HEK293 (cell line): Measurements from ENCODE around the gene FYCO1.

ENCODE experiments used
- CTCF ChIA-PET: fragments of 350-600 bp; formaldehyde crosslinking; extraction: SDS; loops from one replicate; lab custom pipeline; 2021; ENCODE audit warnings: antibody characterized with exemption; lab: Yijun Ruan, JAX
- POLR2A ChIA-PET: fragments of 300-600 bp; formaldehyde crosslinking; extraction: SDS; loops from one replicate; lab custom pipeline; 2020; ENCODE audit warnings: antibody characterized with exemption, inconsistent platforms; lab: Yijun Ruan, JAX
- H3K27ac ChIP-seq: fragments of 200-500 bp; sonication (Bioruptor generic); 2 replicates; pipeline ENCODE4 v1.5.1; 2014; ENCODE audit warnings: low read depth, low read length, control low read depth, inconsistent platforms; ENCODE audit errors: extremely low read depth
- H3K36me3 ChIP-seq, 2 experiments: fragments of 200-500 bp in 1 of 2; sonication (Bioruptor generic) in 1 of 2; 1 replicate in 1 of 2; 2 replicates in 1 of 2; pipeline ENCODE4 v1.5.1; 2014 to 2017; ENCODE audit warnings: inconsistent platforms in 2 of 2, low read length in 2 of 2; ENCODE audit not compliant: control insufficient read depth in 2 of 2, insufficient read depth in 1 of 2
- H3K4me1 ChIP-seq: fragments of 200-500 bp; sonication (Bioruptor generic); 2 replicates; pipeline ENCODE4 v1.5.1; 2014; ENCODE audit warnings: mild to moderate bottlenecking, low read length, inconsistent platforms; ENCODE audit not compliant: control insufficient read depth, insufficient read depth
- H3K4me3 ChIP-seq: 2 replicates; pipeline ENCODE4 v1.5.1; 2011; ENCODE audit warnings: low read depth, mild to moderate bottlenecking, control low read depth, low read length, moderate library complexity
- H3K9me3 ChIP-seq: fragments of 200-500 bp; sonication (Bioruptor generic); 2 replicates; pipeline ENCODE4 v1.5.1; 2014; ENCODE audit warnings: low read depth, low read length, inconsistent platforms; ENCODE audit not compliant: control insufficient read depth, insufficient read depth
- CTCF ChIP-seq: fragments of 450-650 bp; formaldehyde crosslinking; IDR thresholded peaks from 2 replicates; pipeline ENCODE4 v1.5.1; 2016; ENCODE audit warnings: missing biosample characterization, missing genetic modification characterization
- ZBTB1 ChIP-seq: fragments of 450-650 bp; formaldehyde crosslinking; IDR thresholded peaks from 2 replicates; pipeline ENCODE4 v1.5.1; 2016; ENCODE audit warnings: missing biosample characterization, missing genetic modification characterization
- ZBTB49 ChIP-seq: fragments of 450-650 bp; formaldehyde crosslinking; IDR thresholded peaks from 2 replicates; pipeline ENCODE4 v1.5.1; 2016; ENCODE audit warnings: missing biosample characterization, missing genetic modification characterization, low read depth
- ZIC2 ChIP-seq: fragments of 450-650 bp; formaldehyde crosslinking; IDR thresholded peaks from 2 replicates; pipeline ENCODE4 v1.5.1; 2016; ENCODE audit warnings: missing biosample characterization, missing genetic modification characterization
- ZNF132 ChIP-seq: fragments of 450-650 bp; formaldehyde crosslinking; IDR thresholded peaks from 2 replicates; pipeline ENCODE4 v1.5.1; 2017; ENCODE audit warnings: missing biosample characterization, missing genetic modification characterization, borderline replicate concordance
- ZNF157 ChIP-seq: fragments of 450-650 bp; formaldehyde crosslinking; IDR thresholded peaks from 2 replicates; pipeline ENCODE4 v1.5.1; 2016; ENCODE audit warnings: missing biosample characterization, missing genetic modification characterization
- ZNF23 ChIP-seq: fragments of 450-650 bp; formaldehyde crosslinking; IDR thresholded peaks from 2 replicates; pipeline ENCODE4 v1.5.1; 2016; ENCODE audit warnings: missing biosample characterization, missing genetic modification characterization, borderline replicate concordance
- ZNF248 ChIP-seq: fragments of 450-650 bp; formaldehyde crosslinking; IDR thresholded peaks from 2 replicates; pipeline ENCODE4 v1.5.1; 2017; ENCODE audit warnings: missing biosample characterization, missing genetic modification characterization
- ZNF26 ChIP-seq: fragments of 450-650 bp; formaldehyde crosslinking; IDR thresholded peaks from 2 replicates; pipeline ENCODE4 v1.5.1; 2016; ENCODE audit warnings: missing biosample characterization, missing genetic modification characterization
- ZNF266 ChIP-seq: fragments of 450-650 bp; formaldehyde crosslinking; IDR thresholded peaks from 2 replicates; pipeline ENCODE4 v1.5.1; 2016; ENCODE audit warnings: missing biosample characterization, missing genetic modification characterization, low read depth
- ZNF391 ChIP-seq: fragments of 450-650 bp; formaldehyde crosslinking; IDR thresholded peaks from 2 replicates; pipeline ENCODE4 v1.5.1; 2016; ENCODE audit warnings: low read depth, missing biosample characterization, missing genetic modification characterization, borderline replicate concordance
- ZNF416 ChIP-seq: fragments of 450-650 bp; formaldehyde crosslinking; IDR thresholded peaks from 2 replicates; pipeline ENCODE4 v1.5.1; 2016; ENCODE audit warnings: missing biosample characterization, missing genetic modification characterization
- ZNF426 ChIP-seq: fragments of 450-650 bp; formaldehyde crosslinking; IDR thresholded peaks from 2 replicates; pipeline ENCODE4 v1.5.1; 2017; ENCODE audit warnings: missing biosample characterization, missing genetic modification characterization, mild to moderate bottlenecking, inconsistent platforms, moderate library complexity
- ZNF473 ChIP-seq: fragments of 450-650 bp; formaldehyde crosslinking; IDR thresholded peaks from 2 replicates; pipeline ENCODE4 v1.5.1; 2017; ENCODE audit warnings: missing biosample characterization, missing genetic modification characterization
- ZNF510 ChIP-seq: fragments of 450-650 bp; formaldehyde crosslinking; IDR thresholded peaks from 2 replicates; pipeline ENCODE4 v1.5.1; 2018; ENCODE audit warnings: mild to moderate bottlenecking, missing genetic modification characterization, missing biosample characterization; ENCODE audit not compliant: insufficient replicate concordance
- ZNF521 ChIP-seq: fragments of 450-650 bp; formaldehyde crosslinking; IDR thresholded peaks from 2 replicates; pipeline ENCODE4 v1.5.1; 2017; ENCODE audit warnings: missing biosample characterization, mild to moderate bottlenecking, missing genetic modification characterization
- ZNF548 ChIP-seq: fragments of 450-650 bp; formaldehyde crosslinking; IDR thresholded peaks from 2 replicates; pipeline ENCODE4 v1.5.1; 2016; ENCODE audit warnings: missing biosample characterization, missing genetic modification characterization
- ZNF600 ChIP-seq: fragments of 450-650 bp; formaldehyde crosslinking; IDR thresholded peaks from 2 replicates; pipeline ENCODE4 v1.5.1; 2016; ENCODE audit warnings: missing biosample characterization, missing genetic modification characterization
- ZNF664 ChIP-seq: fragments of 450-650 bp; formaldehyde crosslinking; IDR thresholded peaks from 2 replicates; pipeline ENCODE4 v1.5.1; 2016; ENCODE audit warnings: missing biosample characterization, missing genetic modification characterization
- TF ChIP-seq, protein P1 (sequence below): fragments of 450-650 bp; formaldehyde crosslinking; IDR thresholded peaks from 2 replicates; pipeline ENCODE4 v1.5.1; 2016; ENCODE audit warnings: missing biosample characterization, missing genetic modification characterization
- TF ChIP-seq, protein P2 (sequence below): fragments of 450-650 bp; formaldehyde crosslinking; IDR thresholded peaks from 2 replicates; pipeline ENCODE4 v1.5.1; 2016; ENCODE audit warnings: missing biosample characterization, missing genetic modification characterization
- TF ChIP-seq, protein P3 (sequence below): fragments of 450-650 bp; formaldehyde crosslinking; IDR thresholded peaks from 2 replicates; pipeline ENCODE4 v1.5.1; 2016; ENCODE audit warnings: missing biosample characterization, missing genetic modification characterization

The FYCO1 gene

DNA sequence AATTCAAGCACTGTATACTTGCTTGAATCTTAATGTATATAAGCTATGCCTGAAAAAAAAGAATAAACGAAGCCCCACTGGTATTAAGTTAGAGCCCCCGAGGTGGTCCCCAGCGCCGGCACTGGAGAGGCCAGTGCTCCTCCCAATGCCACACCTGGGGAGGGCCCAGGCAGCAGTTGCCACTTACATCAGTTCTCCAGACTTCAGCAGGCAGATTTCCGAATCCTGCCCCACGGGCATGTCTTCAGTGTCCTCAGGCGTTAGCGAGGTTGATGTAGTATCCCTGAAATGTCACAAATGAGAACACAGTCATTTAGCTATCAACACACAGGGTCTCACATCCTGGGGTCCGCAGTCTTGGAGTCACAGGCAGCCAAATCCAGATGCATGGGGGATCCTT is 59.4 kb downstream of the FYCO1 start:
- Histone ChIP-seq H3K36me3 (peaks cover 0 to 77% of the 10 kb centered on the region in 2 experiments; a peak in 1 of 3 replicates), H3K9me3 (no peaks in the 10 kb centered on the region)
- CTCF ChIA-PET: interaction anchor here (0.6 to 6.2 kb wide), 2 partner anchors 143 to 226 kb away, joined by 3 to 80 read pairs; no protein-coding TSS in a partner anchor

DNA sequence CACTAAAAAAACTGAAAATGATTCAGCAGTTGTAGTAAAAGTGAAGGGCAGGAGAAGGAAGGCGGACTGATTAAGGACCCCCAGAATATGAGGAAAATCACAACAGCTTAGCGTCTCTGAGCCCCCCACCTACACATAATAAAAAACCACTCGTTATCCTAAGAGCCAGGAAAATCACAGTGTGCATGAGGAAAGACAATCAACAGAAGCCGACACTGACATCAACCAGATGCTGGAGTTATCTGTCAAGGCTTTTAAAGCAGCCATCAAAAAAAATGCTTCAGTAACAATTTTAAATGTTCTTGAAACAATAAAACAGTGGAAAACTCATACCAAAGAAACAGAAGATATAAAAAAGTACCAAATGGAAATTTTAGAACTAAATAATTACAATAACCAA is 62.0 kb downstream of the FYCO1 start:
- ChIA-PET CTCF (interaction anchor here (2.6 kb wide), 1 partner anchor 145 kb away, joined by 13 read pairs; no protein-coding TSS in a partner anchor), POLR2A (no interaction called here)
- Histone ChIP-seq H3K4me3 (no peak overlapping the region), H3K36me3 (peaks cover 0 to 92% of the 10 kb centered on the region in 2 experiments; a peak in 1 of 3 replicates), H3K27ac (no peak overlapping the region), H3K4me1 (no peaks in the 10 kb centered on the region), H3K9me3 (no peaks in the 10 kb centered on the region)
- no peak for TF ChIP-seq ZNF600 (tag by site-specific recombination)
- TF ChIP-seq ZNF23: no peak
- TF ChIP-seq, protein P1, sequence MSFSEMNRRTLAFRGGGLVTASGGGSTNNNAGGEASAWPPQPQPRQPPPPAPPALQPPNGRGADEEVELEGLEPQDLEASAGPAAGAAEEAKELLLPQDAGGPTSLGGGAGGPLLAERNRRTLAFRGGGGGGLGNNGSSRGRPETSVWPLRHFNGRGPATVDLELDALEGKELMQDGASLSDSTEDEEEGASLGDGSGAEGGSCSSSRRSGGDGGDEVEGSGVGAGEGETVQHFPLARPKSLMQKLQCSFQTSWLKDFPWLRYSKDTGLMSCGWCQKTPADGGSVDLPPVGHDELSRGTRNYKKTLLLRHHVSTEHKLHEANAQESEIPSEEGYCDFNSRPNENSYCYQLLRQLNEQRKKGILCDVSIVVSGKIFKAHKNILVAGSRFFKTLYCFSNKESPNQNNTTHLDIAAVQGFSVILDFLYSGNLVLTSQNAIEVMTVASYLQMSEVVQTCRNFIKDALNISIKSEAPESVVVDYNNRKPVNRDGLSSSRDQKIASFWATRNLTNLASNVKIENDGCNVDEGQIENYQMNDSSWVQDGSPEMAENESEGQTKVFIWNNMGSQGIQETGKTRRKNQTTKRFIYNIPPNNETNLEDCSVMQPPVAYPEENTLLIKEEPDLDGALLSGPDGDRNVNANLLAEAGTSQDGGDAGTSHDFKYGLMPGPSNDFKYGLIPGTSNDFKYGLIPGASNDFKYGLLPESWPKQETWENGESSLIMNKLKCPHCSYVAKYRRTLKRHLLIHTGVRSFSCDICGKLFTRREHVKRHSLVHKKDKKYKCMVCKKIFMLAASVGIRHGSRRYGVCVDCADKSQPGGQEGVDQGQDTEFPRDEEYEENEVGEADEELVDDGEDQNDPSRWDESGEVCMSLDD: no peak
- TF ChIP-seq ZNF248 (tag by site-specific recombination): no peak
- TF ChIP-seq CTCF (tag by site-specific recombination): no peak
- TF ChIP-seq ZNF510: no peak
- TF ChIP-seq, protein P2, sequence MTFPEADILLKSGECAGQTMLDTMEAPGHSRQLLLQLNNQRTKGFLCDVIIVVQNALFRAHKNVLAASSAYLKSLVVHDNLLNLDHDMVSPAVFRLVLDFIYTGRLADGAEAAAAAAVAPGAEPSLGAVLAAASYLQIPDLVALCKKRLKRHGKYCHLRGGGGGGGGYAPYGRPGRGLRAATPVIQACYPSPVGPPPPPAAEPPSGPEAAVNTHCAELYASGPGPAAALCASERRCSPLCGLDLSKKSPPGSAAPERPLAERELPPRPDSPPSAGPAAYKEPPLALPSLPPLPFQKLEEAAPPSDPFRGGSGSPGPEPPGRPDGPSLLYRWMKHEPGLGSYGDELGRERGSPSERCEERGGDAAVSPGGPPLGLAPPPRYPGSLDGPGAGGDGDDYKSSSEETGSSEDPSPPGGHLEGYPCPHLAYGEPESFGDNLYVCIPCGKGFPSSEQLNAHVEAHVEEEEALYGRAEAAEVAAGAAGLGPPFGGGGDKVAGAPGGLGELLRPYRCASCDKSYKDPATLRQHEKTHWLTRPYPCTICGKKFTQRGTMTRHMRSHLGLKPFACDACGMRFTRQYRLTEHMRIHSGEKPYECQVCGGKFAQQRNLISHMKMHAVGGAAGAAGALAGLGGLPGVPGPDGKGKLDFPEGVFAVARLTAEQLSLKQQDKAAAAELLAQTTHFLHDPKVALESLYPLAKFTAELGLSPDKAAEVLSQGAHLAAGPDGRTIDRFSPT (tag by site-specific recombination): no peak
- TF ChIP-seq, protein P3, sequence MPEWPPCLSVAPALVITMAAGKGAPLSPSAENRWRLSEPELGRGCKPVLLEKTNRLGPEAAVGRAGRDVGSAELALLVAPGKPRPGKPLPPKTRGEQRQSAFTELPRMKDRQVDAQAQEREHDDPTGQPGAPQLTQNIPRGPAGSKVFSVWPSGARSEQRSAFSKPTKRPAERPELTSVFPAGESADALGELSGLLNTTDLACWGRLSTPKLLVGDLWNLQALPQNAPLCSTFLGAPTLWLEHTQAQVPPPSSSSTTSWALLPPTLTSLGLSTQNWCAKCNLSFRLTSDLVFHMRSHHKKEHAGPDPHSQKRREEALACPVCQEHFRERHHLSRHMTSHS (tag by site-specific recombination): no peak
- no peak for TF ChIP-seq ZNF266 (tag by site-specific recombination)
- TF ChIP-seq ZNF548: no peak
- TF ChIP-seq ZNF426: no peak
- TF ChIP-seq ZNF521 (tag by site-specific recombination): no peak
- no peak for TF ChIP-seq ZNF391 (tag by site-specific recombination)
- no peak for TF ChIP-seq ZNF26 (tag by site-specific recombination)

More for the DNA sequence above, 59.4 kb downstream of the FYCO1 start:
- POLR2A ChIA-PET: no interaction called here
- Histone ChIP-seq H3K27ac (no peak overlapping the region), H3K4me1 (no peaks in the 10 kb centered on the region), H3K4me3 (no peak overlapping the region)
- TF ChIP-seq ZNF132 (tag by site-specific recombination) (no peak), ZNF416 (no peak), ZIC2 (no peak), ZNF664 (tag by site-specific recombination) (no peak), ZNF473 (tag by site-specific recombination) (no peak), ZNF157 (tag by site-specific recombination) (no peak), ZNF23 (no peak), ZBTB49 (tag by site-specific recombination) (no peak), ZBTB1 (no peak), ZNF510 (no peak)
